Esophagus muscularis mucosa (tissue), 3 donors: ENCODE results near the gene RAB44.

Source experiments
- POLR2AphosphoS5 ChIP-seq, 2 donors: sonication (generic); formaldehyde crosslinking; IDR thresholded peaks; one replicate each; pipeline ENCODE4 v1.6.1; 2017; ENCODE audit warnings: antibody characterized with exemption in 2 of 2
- TF ChIP-seq, protein P1 (sequence below), 3 experiments: fragments of 200-600 bp in 2 of 3; fragments of 450-650 bp in 1 of 3; sonication (generic) in 2 of 3; IDR thresholded peaks; one replicate each; pipeline ENCODE4 v1.5.1; 2017 to 2019; ENCODE audit warnings: antibody characterized with exemption in 3 of 3, mild to moderate bottlenecking in 2 of 3, moderate library complexity in 1 of 3

DNA sequence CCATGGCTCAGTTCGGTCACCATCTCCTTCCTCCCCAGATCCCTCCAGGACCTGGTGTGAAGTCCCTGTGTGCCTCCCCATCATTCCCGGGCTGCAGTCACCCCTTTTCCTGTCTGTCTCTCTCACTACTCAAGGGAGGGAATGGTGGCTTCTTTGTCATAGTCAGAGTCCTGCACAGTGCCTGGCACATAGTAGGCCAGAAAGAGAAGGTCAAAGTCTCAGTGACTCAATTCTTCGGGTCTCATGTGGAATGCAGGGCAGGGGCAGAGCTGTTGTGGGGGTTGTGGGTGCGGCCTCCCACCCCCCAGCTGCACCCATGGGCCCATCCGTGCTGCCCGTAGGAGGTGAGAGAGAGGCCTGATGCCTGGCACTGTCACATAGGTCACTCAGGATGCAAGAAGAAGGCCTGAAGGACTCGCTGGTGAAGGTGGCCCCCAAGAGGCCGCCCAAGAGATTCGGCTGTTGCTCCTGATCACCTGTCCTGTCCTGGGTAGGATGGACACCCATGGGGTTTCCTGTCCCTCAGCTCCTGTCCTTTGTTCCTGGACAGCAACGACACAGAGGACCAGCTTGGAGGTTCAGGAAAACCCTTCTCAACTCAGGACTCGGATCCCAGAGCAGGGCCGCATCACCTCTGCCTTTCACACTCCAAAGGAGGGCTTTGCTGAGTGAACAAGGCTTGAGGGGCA is 34.1 kb downstream of the RAB44 start:
- TF ChIP-seq, protein P1, sequence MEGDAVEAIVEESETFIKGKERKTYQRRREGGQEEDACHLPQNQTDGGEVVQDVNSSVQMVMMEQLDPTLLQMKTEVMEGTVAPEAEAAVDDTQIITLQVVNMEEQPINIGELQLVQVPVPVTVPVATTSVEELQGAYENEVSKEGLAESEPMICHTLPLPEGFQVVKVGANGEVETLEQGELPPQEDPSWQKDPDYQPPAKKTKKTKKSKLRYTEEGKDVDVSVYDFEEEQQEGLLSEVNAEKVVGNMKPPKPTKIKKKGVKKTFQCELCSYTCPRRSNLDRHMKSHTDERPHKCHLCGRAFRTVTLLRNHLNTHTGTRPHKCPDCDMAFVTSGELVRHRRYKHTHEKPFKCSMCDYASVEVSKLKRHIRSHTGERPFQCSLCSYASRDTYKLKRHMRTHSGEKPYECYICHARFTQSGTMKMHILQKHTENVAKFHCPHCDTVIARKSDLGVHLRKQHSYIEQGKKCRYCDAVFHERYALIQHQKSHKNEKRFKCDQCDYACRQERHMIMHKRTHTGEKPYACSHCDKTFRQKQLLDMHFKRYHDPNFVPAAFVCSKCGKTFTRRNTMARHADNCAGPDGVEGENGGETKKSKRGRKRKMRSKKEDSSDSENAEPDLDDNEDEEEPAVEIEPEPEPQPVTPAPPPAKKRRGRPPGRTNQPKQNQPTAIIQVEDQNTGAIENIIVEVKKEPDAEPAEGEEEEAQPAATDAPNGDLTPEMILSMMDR (IDR thresholded peaks at IDR 0.05), result no peak
- TF ChIP-seq POLR2AphosphoS5 (IDR thresholded peaks at IDR 0.05), result no peak
